OCI-LY3 (cell line): ENCODE measurements around the gene BTD.

ENCODE experiments used
- H2AFZ ChIP-seq: fragments of 200-600, 300-600 bp; shearing (Covaris generic); 2 replicates; pipeline ENCODE4 v1.6.0; 2014; ENCODE audit warnings: antibody characterized with exemption, low read depth, low read length
- H3K27ac ChIP-seq: fragments of 200-600, 300-600 bp; sonication (generic); 2 replicates; pipeline ENCODE4 v1.5.1; 2014; ENCODE audit warnings: mild to moderate bottlenecking, low read length, moderate library complexity, mixed read lengths
- H3K27me3 ChIP-seq: fragments of 200-600, 300-600 bp; sonication (generic); 2 replicates; pipeline ENCODE4 v1.6.1; 2014; ENCODE audit warnings: low read depth, low read length, mixed read lengths
- H3K36me3 ChIP-seq: fragments of 200-600, 300-600 bp; sonication (generic); replicated peaks from 2 replicates; pipeline ENCODE3; 2014; ENCODE audit warnings: low read depth, low read length, mixed read lengths
- H3K4me1 ChIP-seq: fragments of 300-600, 200-600 bp; sonication (generic); 2 replicates; pipeline ENCODE4 v1.6.1; 2014; ENCODE audit warnings: low read length, mixed read lengths
- H3K4me2 ChIP-seq: fragments of 200-600, 300-600 bp; sonication (generic); 2 replicates; pipeline ENCODE4 v1.6.1; 2014; ENCODE audit warnings: low read length, mixed read lengths
- H3K4me3 ChIP-seq: fragments of 300-600, 200-600 bp; sonication (generic); 2 replicates; pipeline ENCODE4 v1.5.1; 2014; ENCODE audit warnings: antibody characterized with exemption, mild to moderate bottlenecking, low read length, moderate library complexity
- H3K79me2 ChIP-seq: fragments of 300-600, 200-600 bp; shearing (Covaris generic); 2 replicates; pipeline ENCODE4 v1.6.1; 2014; ENCODE audit warnings: mild to moderate bottlenecking, low read length, mixed read lengths
- H3K9ac ChIP-seq: fragments of 300-600, 200-600 bp; shearing (Covaris generic); 2 replicates; pipeline ENCODE4 v1.6.0; 2014; ENCODE audit warnings: mild to moderate bottlenecking, low read length, moderate library complexity
- H3K9me3 ChIP-seq: fragments of 200-600, 300-600 bp; shearing (Covaris generic); 2 replicates; pipeline ENCODE4 v1.6.1; 2014; ENCODE audit warnings: low read length, mixed read lengths; ENCODE audit not compliant: insufficient read depth
- H4K20me1 ChIP-seq: fragments of 200-600, 300-600 bp; sonication (generic); 2 replicates; pipeline ENCODE4 v1.6.1; 2016; ENCODE audit warnings: low read length, mixed read lengths; ENCODE audit not compliant: insufficient read depth
- EZH2phosphoT487 ChIP-seq: fragments of 200-600 bp; shearing (Covaris generic); IDR thresholded peaks from 2 replicates; pipeline ENCODE4 v1.6.1; 2018; ENCODE audit warnings: antibody characterized with exemption, mixed run types, low read depth
- TF ChIP-seq, protein P1 (sequence below): fragments of 200-600, 300-600 bp; sonication (generic); IDR thresholded peaks from 2 replicates; pipeline ENCODE4 v1.5.1; 2014; ENCODE audit warnings: antibody characterized with exemption, low read length, low read depth

Gene BTD

DNA sequence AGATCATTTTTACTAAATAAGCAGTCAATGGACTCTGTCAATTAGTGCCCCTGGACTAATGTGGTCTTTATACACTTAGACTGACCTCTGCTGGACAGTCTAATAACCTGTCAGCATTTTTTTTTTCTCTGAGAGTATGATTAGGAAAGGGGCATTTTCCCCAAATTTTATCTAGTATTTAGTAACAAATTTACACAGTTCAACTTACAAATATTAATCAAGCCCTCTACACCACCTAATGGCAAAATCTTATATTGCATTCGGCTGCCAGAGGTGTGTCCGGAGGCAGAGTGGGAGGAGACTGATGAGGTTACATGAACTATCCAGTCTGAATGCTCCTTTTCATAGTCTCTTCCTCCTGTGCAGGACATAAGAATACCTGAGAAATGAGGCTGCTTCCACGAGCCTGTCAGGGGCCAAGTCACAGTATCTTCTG lies 44.0 kb upstream of the BTD start:
- Histone ChIP-seq H3K4me1 (peaks cover 24% of the 10 kb centered on the region), H3K27me3 (0 out of 2 replicates have a peak, but pooled peaks cover 4% of the 10 kb centered on the region), H3K4me3 (no peak overlapping the region), H3K9ac (no peak overlapping the region), H4K20me1 (no peaks in the 10 kb centered on the region), H3K79me2 (no peaks in the 10 kb centered on the region), H3K36me3 (peaks cover under 1% of the 10 kb centered on the region), H3K4me2 (peak overlapping the region; percentile 62), H3K27ac (no peak overlapping the region), H2AFZ (no peak overlapping the region), H3K9me3 (no peaks in the 10 kb centered on the region)
- no peak for TF ChIP-seq EZH2phosphoT487
- TF ChIP-seq, protein P1, sequence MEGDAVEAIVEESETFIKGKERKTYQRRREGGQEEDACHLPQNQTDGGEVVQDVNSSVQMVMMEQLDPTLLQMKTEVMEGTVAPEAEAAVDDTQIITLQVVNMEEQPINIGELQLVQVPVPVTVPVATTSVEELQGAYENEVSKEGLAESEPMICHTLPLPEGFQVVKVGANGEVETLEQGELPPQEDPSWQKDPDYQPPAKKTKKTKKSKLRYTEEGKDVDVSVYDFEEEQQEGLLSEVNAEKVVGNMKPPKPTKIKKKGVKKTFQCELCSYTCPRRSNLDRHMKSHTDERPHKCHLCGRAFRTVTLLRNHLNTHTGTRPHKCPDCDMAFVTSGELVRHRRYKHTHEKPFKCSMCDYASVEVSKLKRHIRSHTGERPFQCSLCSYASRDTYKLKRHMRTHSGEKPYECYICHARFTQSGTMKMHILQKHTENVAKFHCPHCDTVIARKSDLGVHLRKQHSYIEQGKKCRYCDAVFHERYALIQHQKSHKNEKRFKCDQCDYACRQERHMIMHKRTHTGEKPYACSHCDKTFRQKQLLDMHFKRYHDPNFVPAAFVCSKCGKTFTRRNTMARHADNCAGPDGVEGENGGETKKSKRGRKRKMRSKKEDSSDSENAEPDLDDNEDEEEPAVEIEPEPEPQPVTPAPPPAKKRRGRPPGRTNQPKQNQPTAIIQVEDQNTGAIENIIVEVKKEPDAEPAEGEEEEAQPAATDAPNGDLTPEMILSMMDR: peak; percentile 84

DNA sequence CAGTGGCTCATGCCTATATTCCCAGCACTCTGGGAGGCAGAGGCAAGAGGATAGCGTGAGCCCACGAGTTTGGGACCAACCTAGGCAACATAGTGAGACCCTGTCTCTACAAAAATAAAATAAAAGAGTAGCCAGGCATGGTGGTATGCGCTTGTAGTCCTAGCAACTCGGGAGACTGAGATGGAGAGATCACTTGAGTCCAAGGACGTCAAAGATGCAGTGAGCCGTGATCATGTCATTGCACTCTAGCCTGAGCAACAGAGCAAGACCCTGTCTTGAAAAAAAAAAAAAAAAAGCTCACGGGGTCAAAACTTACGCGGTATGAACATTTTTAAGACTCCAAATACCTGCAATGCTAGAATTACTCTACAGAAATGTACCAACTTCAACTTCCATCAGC lies 43.0 kb upstream of the BTD start:
- Histone ChIP-seq H3K9ac (no peak overlapping the region), H3K27ac (no peak overlapping the region), H3K36me3 (peaks cover 7% of the 10 kb centered on the region), H3K79me2 (no peaks in the 10 kb centered on the region), H3K4me2 (no peak overlapping the region), H2AFZ (no peak overlapping the region), H3K4me3 (no peak overlapping the region), H3K4me1 (peaks cover 24% of the 10 kb centered on the region), H3K9me3 (no peaks in the 10 kb centered on the region), H3K27me3 (0 out of 2 replicates have a peak, but pooled peaks cover 4% of the 10 kb centered on the region), H4K20me1 (no peaks in the 10 kb centered on the region)
- no peak for TF ChIP-seq EZH2phosphoT487
- TF ChIP-seq, protein P1: no peak

DNA sequence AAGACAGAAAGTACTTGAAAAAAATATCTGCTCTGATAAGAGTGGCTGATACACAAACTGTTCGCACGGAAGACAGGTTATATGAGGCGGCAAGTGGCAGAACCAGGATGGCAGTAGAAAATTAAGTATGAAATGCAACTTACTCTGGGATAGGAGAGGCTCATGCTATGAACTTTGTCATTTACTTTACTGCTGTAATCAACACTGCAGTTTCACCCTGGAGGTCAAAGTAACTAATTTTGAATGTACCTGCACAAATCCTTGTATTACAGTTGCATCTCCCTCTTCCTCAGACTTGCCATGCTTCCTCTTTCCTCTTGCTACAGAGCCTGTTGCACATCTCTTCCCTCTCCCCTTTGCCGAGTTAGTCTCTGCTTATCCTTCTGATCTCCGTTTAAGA lies 39.0 kb upstream of the BTD start:
- Histone ChIP-seq H3K27ac (no peak overlapping the region), H3K4me1 (peaks cover 3% of the 10 kb centered on the region), H3K9ac (no peak overlapping the region), H3K27me3 (no peaks in the 10 kb centered on the region), H3K4me3 (no peak overlapping the region), H2AFZ (no peak overlapping the region), H3K79me2 (no peaks in the 10 kb centered on the region), H3K36me3 (peaks cover 27% of the 10 kb centered on the region), H3K4me2 (no peak overlapping the region), H4K20me1 (no peaks in the 10 kb centered on the region), H3K9me3 (no peaks in the 10 kb centered on the region)
- no peak for TF ChIP-seq EZH2phosphoT487
- TF ChIP-seq, protein P1: no peak

DNA sequence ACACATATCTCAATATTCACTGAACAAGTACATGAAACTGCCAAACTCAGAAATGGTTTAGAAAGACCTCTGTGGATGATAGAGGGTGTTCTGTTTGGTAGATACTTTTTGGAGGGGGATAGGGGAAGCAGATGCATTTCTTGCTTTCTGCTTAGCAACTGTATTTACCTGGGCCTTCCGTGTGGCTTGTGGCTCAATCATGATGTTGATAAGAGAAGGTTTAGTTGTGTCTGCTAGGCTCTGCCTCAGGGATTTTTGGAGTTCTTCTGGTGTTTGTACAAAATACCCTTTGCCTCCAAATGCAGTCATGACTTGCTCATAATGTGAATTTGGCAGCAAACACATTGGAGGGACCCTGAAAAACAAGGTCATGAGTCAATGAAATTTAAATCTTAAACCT lies 38.4 kb upstream of the BTD start:
- Histone ChIP-seq H4K20me1 (no peaks in the 10 kb centered on the region), H3K9me3 (no peaks in the 10 kb centered on the region), H3K4me3 (no peak overlapping the region), H3K36me3 (peaks cover 33% of the 10 kb centered on the region), H3K27me3 (no peaks in the 10 kb centered on the region), H2AFZ (no peak overlapping the region), H3K79me2 (no peaks in the 10 kb centered on the region), H3K4me2 (no peak overlapping the region), H3K9ac (no peak overlapping the region), H3K4me1 (no peaks in the 10 kb centered on the region), H3K27ac (no peak overlapping the region)
- TF ChIP-seq, protein P1: no peak
- TF ChIP-seq EZH2phosphoT487: no peak
